ENCODE results near the gene TAS2R38. TPM values are rescaled to one million over a fixed set of nuclear protein-coding genes. Genes with fewer than 3 reads are reported as not detected.

The TAS2R38 gene
- total and polyA plus RNA-seq, 3 donors from 2014 or later = not detected

DNA sequence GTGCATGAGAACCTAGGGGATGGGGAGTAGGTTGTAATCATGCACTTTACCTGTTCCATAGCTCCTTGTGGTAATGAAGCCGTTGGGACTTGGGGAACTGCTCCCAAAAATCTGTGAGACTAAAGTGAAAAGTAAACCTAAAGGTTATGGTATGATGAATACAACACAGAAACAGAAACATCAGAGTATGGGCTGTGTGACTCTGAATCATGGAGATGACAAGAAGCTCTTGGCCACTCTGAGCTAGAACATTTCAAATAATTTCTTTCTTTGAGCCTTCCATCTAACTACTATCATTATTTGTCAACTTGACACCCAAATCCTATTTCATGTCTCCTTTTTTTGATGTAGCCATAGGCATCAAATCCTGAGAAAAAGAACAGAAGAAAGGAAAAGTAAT is 29.7 kb downstream of the TAS2R38 start:
- TF ChIP-seq, protein P1, sequence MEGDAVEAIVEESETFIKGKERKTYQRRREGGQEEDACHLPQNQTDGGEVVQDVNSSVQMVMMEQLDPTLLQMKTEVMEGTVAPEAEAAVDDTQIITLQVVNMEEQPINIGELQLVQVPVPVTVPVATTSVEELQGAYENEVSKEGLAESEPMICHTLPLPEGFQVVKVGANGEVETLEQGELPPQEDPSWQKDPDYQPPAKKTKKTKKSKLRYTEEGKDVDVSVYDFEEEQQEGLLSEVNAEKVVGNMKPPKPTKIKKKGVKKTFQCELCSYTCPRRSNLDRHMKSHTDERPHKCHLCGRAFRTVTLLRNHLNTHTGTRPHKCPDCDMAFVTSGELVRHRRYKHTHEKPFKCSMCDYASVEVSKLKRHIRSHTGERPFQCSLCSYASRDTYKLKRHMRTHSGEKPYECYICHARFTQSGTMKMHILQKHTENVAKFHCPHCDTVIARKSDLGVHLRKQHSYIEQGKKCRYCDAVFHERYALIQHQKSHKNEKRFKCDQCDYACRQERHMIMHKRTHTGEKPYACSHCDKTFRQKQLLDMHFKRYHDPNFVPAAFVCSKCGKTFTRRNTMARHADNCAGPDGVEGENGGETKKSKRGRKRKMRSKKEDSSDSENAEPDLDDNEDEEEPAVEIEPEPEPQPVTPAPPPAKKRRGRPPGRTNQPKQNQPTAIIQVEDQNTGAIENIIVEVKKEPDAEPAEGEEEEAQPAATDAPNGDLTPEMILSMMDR (IDR thresholded peaks at IDR 0.05) = no peak
- no peak for TF ChIP-seq POLR2A (IDR thresholded peaks at IDR 0.05)
- no peaks in the 10 kb centered on the region for H3K9me3 ChIP-seq
- H3K27ac ChIP-seq = no peak overlapping the region
- H3K4me1 ChIP-seq = no peaks in the 10 kb centered on the region
- 77 to 100% methylated on average over 1 of the region's 1 CpG for WGBS, 2 donors
- intact Hi-C loops (cut with DNase I; ENCODE audit: low total_unique reads) = no loop called here
- no peaks in the 10 kb centered on the region for H3K36me3 ChIP-seq (ENCODE audit: low read depth, missing control alignments)
- no peak overlapping the region for H3K4me3 ChIP-seq
- H3K27me3 ChIP-seq = no peaks in the 10 kb centered on the region
- DNase-seq = no peak

DNA sequence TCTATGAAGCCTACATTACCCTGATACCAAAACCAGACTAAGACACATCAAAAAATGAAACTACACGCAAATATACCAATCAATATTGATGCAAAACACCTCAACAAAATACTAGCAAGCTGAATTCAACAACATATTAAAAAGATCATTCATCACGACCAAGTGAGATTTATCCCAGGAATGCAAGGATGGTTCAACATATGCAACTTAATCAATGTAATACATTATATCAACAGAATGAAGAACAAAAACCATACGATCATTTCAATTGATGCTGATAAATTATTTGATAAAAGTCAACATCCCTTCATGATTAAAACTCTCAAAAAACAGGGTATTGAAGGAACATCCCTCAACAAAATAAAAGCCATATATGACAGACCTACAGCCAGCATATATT is 32.5 kb downstream of the TAS2R38 start:
- Histone ChIP-seq H3K4me3 (no peak overlapping the region), H3K27me3 (no peaks in the 10 kb centered on the region), H3K9me3 (no peaks in the 10 kb centered on the region), H3K27ac (no peak overlapping the region), H3K4me1 (no peaks in the 10 kb centered on the region), H3K36me3 (ENCODE audit: low read depth, missing control alignments) (no peaks in the 10 kb centered on the region)
- WGBS, 2 donors = 80 to 85% methylated on average over 3 of the region's 3 CpGs
- DNase-seq = no peak
- intact Hi-C loops (cut with DNase I; ENCODE audit: low total_unique reads) = no loop called here
- TF ChIP-seq, protein P1 (IDR thresholded peaks at IDR 0.05) = no peak
- TF ChIP-seq POLR2A (IDR thresholded peaks at IDR 0.05) = no peak

DNA sequence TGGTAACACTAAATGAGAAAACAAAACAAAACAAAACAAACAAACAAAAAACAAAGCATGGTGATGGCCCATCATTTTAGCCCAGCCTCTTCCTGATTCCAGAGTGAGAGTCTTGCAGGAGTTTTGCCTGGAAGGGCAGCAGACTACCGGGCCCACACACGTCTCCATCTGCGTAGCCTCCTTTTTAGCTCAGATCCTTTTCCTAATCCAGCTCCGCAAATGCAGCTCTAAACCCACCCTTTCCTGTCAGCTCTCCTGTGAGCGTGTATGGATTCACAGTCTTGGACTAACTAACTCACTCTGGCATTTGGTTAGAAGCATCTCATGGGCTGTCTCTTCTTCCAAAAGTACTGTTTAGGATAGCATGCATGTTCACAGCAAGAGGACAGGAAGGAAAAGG is 43.4 kb downstream of the TAS2R38 start:
- H3K4me1 ChIP-seq = no peaks in the 10 kb centered on the region
- WGBS, 2 donors = 79 to 84% methylated on average over 5 of the region's 5 CpGs
- TF ChIP-seq POLR2A (IDR thresholded peaks at IDR 0.05) = no peak
- TF ChIP-seq, protein P1 (IDR thresholded peaks at IDR 0.05) = no peak
- intact Hi-C loops (cut with DNase I; ENCODE audit: low total_unique reads) = no loop called here
- H3K27ac ChIP-seq = no peak overlapping the region
- no peaks in the 10 kb centered on the region for H3K9me3 ChIP-seq
- DNase-seq = no peak
- no peaks in the 10 kb centered on the region for H3K36me3 ChIP-seq (ENCODE audit: low read depth, missing control alignments)
- H3K4me3 ChIP-seq = no peak overlapping the region
- H3K27me3 ChIP-seq = no peaks in the 10 kb centered on the region

DNA sequence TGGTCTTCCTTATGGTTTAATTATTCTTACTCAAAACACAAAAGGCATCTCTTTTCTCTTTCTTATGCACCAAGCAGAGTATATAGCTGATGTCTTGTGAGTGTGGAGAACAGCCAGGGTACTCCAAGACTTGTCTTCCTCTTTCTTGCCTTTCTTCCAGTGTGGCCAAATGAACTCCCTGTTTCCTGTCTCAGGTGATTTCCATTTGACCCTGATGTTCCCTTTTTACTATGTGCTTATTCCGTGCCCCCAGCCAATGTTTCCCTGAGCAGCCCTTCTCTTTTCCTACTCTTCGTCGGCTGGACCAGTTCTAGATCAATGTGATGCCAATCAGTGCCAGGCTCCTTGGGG is 44.8 kb downstream of the TAS2R38 start:
- no peaks in the 10 kb centered on the region for H3K9me3 ChIP-seq
- 79 to 91% methylated on average over 3 of the region's 3 CpGs for WGBS, 2 donors
- TF ChIP-seq POLR2A (IDR thresholded peaks at IDR 0.05) = no peak
- TF ChIP-seq, protein P1 (IDR thresholded peaks at IDR 0.05) = no peak
- intact Hi-C loops (cut with DNase I; ENCODE audit: low total_unique reads) = no loop called here
- H3K4me1 ChIP-seq = no peaks in the 10 kb centered on the region
- no peaks in the 10 kb centered on the region for H3K27me3 ChIP-seq
- no peaks in the 10 kb centered on the region for H3K36me3 ChIP-seq (ENCODE audit: low read depth, missing control alignments)
- no peak overlapping the region for H3K4me3 ChIP-seq
- no peak for DNase-seq
- no peak overlapping the region for H3K27ac ChIP-seq

DNA sequence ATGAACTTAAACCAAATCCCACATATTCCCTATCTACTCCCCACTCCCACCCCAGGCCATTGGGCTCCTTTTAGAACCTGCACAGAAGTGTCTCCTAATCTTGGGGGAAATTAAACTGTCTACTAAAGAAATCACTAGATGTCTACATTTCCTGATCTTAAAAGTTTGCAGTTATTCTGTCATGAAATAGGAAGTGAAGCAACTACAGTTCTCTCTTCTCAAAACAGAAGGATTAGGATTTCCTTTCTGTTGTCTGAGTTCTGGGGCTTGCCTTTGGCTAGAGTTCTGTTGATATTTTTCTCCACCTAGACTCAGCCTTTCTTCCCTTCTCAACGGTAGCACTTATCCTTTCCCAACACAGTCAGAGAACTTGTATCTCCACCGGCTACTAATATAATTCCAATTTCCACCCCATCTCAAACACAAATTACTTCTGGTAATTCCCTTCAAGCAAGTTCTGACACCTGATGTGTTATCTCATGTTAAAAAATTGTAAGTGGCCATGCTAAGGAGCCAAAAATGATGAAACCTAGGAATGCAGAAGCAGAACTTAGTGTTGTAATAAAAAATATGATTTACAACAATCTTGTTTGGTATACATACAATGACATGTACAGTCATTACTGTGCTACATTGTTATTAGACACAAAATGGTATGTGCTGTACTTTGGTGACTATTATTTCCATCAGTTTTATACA is 45.3 kb downstream of the TAS2R38 start:
- no peak overlapping the region for H3K27ac ChIP-seq
- 72 to 88% methylated on average over 2 of the region's 2 CpGs for WGBS, 2 donors
- intact Hi-C loops (cut with DNase I; ENCODE audit: low total_unique reads) = no loop called here
- TF ChIP-seq POLR2A (IDR thresholded peaks at IDR 0.05) = no peak
- TF ChIP-seq, protein P1 (IDR thresholded peaks at IDR 0.05) = no peak
- H3K9me3 ChIP-seq = no peaks in the 10 kb centered on the region
- no peaks in the 10 kb centered on the region for H3K4me1 ChIP-seq
- H3K4me3 ChIP-seq = no peak overlapping the region
- no peaks in the 10 kb centered on the region for H3K36me3 ChIP-seq (ENCODE audit: low read depth, missing control alignments)
- no peak for DNase-seq
- H3K27me3 ChIP-seq = no peaks in the 10 kb centered on the region

Data from testis (tissue), 3 donors.